Ecto neural progenitor cell (in vitro differentiated cells): ENCODE measurements around the gene TMX2.
"Not testable (repeated sequence)": the region's sequence is repeated elsewhere in the genome, so short reads cannot be mapped to it uniquely, and the experiment has no call there.

ENCODE experiments used
- DNase-seq: peaks from one replicate; pipeline ENCODE4 v3.0.0-alpha.2; 2018; ENCODE audit warnings: low spot score

Gene TMX2

GRCh38 chr11:57712256-57713150 lies at the start of gene TMX2:
TMX2 (plus strand) TSS chr11:57712593; CDS start chr11:57712619, 26 bp downstream.
- peak; percentile 93 for DNase-seq

- DNase-seq = no peak
These were observed 49.5 kb upstream of the TMX2 start for GRCh38 chr11:57662893-57663292.

- no peak for DNase-seq
These were observed 48.4 kb upstream of the TMX2 start for GRCh38 chr11:57663975-57664374.

GRCh38 chr11:57667117-57667735 lies 45.2 kb upstream of the TMX2 start:
- DNase-seq = peak; percentile 95

- DNase-seq = peak; percentile 99
These were observed 44.5 kb upstream of the TMX2 start, which contains the start of gene ZDHHC5 for GRCh38 chr11:57667736-57668433. ZDHHC5 (plus strand) TSS chr11:57668114; CDS start chr11:57673091, 4,977 bp downstream.

GRCh38 chr11:57668434-57668782 lies 44.0 kb upstream of the TMX2 start:
- DNase-seq = no peak

GRCh38 chr11:57674251-57674650 lies 38.1 kb upstream of the TMX2 start:
- DNase-seq = no peak

GRCh38 chr11:57675176-57675941 lies 37.0 kb upstream of the TMX2 start:
- DNase-seq = no peak

GRCh38 chr11:57679396-57679795 lies 33.0 kb upstream of the TMX2 start:
- no peak for DNase-seq

- DNase-seq = no peak
These were observed 31.9 kb upstream of the TMX2 start for GRCh38 chr11:57680552-57680874.

GRCh38 chr11:57681168-57681567 lies 31.2 kb upstream of the TMX2 start:
- no peak for DNase-seq

GRCh38 chr11:57690474-57690873 lies 21.9 kb upstream of the TMX2 start:
- DNase-seq = not testable (repeated sequence)

GRCh38 chr11:57698843-57699365 lies 13.5 kb upstream of the TMX2 start:
- DNase-seq = no peak

GRCh38 chr11:57699813-57700212 lies 12.6 kb upstream of the TMX2 start:
- DNase-seq = no peak

GRCh38 chr11:57700425-57700824 lies 12.0 kb upstream of the TMX2 start:
- DNase-seq = no peak

GRCh38 chr11:57703341-57703740 lies 9.1 kb upstream of the TMX2 start:
- no peak for DNase-seq

- DNase-seq = no peak
These were observed 7.5 kb upstream of the TMX2 start for GRCh38 chr11:57704932-57705331.

- DNase-seq = not testable (repeated sequence)
These were observed 7.0 kb upstream of the TMX2 start for GRCh38 chr11:57705432-57705831.

- no peak for DNase-seq
These were observed 2.5 kb upstream of the TMX2 start for GRCh38 chr11:57709802-57710367.

- peak; percentile 94 for DNase-seq
These were observed 758 bp upstream of the TMX2 start, which contains the start of gene MED19 for GRCh38 chr11:57711414-57712255. MED19 (minus strand) TSS chr11:57712215; CDS start chr11:57712179, 36 bp downstream.
